HG03095 (cell line): ENCODE measurements around the gene MIEF2.
"Not testable (repeated sequence)": the region's sequence is repeated elsewhere in the genome, so short reads cannot be mapped to it uniquely, and the experiment has no call there.

ENCODE experiments used
- ATAC-seq: cut with Tn5 transposase; IDR thresholded peaks from one replicate; pipeline ENCODE4 v1.9.1; 2021; ENCODE audit warnings: moderate library complexity; ENCODE audit not compliant: unreplicated experiment

The MIEF2 gene

GRCh38 chr17:18260332-18261145 is at the start of gene MIEF2:
Gene MIEF2, plus strand, starts transcription at chr17:18260662. Its CDS starts 2,059 bp downstream, at chr17:18262721.
- ATAC-seq: peak; percentile 51

GRCh38 chr17:18213666-18214270 is 46.7 kb upstream of the MIEF2 start:
- ATAC-seq: no peak

- not testable (repeated sequence) for ATAC-seq
Measured at GRCh38 chr17:18216906-18217305, 43.6 kb upstream of the MIEF2 start.

DNA sequence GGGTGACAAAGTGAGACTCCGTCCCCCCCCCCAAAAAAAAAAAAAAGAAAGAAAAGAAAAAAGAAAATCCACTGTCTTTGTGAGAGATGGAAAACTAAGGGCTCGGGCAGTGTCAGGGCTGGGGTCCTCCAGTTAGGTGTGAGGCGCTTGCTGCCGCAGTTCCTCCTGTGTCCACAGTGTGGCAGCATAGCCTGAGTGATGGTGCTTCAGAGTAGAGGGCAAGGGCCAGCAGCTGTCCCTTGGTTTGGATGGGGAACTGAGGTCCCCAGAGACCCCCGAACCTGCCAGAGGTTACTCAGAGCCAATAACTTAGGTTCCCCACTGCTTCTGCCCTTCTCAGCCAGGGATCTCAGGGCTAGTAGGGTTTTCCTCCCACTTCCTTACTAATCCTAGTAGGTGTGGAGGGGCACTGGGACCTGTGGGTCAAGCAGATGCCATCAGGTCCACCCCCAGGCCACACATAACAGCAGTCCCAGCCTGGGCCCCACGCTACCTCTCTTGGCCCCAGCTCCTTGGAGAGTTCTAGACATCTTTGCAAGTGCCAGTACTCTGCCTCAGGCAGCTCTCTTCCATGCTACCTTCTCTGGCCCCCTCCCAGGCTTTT is 42.9 kb upstream of the MIEF2 start:
- no peak for ATAC-seq

GRCh38 chr17:18218756-18219415 is 41.6 kb upstream of the MIEF2 start:
- no peak for ATAC-seq

- ATAC-seq: no peak
Measured at GRCh38 chr17:18224053-18224386, 36.4 kb upstream of the MIEF2 start.

DNA sequence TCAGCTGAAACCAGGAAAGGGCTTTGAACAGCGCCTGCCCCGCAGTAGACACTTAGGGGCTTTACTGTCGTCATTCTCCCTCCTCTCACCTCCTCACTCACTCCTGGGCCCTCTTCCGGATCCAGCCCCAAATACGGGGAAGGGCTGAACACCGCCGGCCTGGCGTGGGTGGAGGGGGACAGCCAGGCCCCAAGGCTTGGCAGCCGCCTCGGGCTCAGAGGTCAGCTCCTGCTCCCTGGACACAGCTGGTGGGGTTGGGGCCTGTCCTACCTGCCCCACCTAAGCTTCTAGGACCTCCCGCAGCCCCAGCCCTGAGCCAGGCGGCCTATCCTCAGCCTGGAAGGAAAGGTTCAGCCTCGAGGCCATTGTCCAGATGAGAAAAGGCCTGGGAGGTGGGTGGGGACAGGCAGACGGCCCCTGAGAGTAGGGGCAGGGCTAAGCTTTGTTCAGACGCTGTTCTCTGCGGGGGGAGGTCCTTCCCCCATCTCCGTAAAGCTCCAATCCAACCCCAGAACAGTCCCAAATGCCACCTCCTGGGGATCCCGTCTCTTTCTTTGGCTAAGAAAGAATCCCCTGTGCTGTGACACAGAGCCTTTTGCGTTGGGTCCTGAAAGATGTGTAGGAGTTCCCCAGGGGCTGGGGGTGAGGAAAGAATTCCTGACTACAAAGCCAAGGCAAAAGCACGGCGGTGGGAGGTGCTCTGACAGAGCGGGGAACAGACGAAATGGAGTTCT is 35.9 kb upstream of the MIEF2 start:
- ATAC-seq: no peak

DNA sequence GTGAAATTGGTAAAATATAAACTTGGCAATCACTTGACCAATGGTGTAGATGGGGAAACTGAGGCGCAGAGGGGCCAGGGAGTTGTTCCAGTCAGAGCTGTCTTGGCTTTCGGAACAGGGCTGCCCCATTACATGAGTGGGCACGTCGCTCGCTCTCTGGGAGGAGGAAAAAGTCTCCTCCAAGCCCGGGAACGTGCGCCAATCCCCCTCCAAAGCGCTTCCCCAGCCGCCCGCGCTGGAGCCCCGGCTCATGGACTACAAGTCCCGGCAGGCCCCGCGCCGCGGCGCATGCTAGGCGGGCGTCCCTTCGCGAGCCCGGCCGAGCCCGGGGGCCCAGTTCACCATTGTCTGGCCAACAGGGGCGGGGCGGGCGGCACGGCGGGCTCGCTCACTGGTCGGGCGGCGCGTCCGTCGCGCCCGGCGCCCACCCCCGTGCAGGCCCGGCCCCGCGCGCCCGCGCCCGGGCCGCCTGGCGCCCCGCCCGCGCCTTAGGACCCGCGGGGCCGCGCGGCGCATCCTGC is 35.3 kb upstream of the MIEF2 start, which contains the start of gene LLGL1:
LLGL1 (plus strand) TSS at position 515 of the 521 bp plus-strand sequence. CDS start 48 bp downstream, outside the sequence.
- ATAC-seq: peak; percentile 86

DNA sequence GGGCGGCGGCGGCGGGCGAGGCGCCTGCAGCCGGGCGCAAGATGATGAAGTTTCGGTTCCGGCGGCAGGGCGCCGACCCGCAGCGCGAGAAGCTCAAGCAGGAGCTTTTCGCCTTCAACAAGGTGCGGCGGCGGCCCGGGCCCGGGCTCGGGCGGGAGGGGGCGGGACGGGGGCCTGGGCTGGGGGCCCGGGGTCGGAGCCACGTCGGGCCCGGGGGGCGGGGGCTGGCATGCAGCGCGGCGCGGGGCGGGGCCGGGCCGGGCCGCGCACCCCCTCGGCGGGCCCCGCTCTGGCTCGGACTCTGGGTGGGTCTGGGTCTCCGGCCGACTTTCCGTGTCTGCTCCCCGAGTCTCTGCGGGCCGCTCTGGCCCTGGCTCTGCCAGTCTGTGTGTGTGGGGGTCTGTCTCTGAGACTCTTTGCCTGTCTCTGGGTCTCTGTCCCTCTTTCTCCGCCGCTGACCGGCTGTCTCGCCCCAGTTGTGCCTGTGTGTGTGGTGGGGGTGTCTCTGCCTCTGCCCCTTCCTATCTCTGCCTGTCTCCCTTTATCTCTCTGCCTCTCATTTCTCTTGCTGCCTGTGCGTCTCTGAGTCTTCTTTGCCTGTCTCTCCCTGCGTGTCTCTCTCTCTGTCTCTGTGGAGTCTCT is 34.7 kb upstream of the MIEF2 start:
- peak; percentile 14 for ATAC-seq

- no peak for ATAC-seq
Measured at GRCh38 chr17:18226284-18226945, 34.0 kb upstream of the MIEF2 start.

DNA sequence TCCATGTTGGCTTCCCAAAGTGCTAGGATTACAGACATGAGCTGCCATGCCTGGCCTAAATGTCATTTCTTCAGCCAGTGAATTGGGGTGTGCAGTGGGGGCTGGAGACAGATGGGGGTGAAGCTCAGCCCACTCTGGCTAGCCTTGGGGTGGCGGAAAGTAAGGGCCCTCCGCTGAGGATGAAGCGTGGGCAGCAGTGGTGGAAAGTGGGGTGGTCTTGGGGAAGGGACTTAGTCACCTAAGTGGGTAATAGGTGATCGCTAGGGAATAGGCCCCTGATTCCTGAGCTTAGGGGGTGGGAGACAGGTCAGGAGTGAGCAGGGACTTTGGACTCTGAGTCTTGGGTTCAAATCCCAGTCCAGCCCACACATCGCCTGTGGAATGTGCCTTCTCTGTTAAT is 32.8 kb upstream of the MIEF2 start:
- ATAC-seq: no peak

- no peak for ATAC-seq
Measured at GRCh38 chr17:18228176-18228682, 32.2 kb upstream of the MIEF2 start.

- ATAC-seq: no peak
Measured at GRCh38 chr17:18229254-18229653, 31.2 kb upstream of the MIEF2 start.

DNA sequence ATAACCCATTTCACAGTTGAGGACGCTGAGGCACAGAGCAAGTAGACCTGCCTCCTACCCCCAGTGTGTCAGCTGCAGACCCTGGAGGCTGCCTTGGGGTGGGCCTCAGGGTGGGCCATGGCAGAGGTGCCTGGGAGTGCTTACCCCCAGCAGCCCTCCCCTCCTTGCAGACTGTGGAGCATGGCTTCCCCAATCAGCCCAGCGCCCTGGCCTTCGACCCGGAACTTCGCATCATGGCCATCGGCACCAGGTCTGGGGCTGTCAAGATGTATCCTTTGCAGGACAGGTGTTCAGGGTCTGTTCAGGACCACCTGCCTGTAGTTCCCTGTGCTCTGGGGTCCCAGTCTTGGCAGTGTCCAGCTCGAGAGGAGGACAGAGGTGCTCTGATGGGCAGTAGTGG is 30.7 kb upstream of the MIEF2 start:
- ATAC-seq: no peak

DNA sequence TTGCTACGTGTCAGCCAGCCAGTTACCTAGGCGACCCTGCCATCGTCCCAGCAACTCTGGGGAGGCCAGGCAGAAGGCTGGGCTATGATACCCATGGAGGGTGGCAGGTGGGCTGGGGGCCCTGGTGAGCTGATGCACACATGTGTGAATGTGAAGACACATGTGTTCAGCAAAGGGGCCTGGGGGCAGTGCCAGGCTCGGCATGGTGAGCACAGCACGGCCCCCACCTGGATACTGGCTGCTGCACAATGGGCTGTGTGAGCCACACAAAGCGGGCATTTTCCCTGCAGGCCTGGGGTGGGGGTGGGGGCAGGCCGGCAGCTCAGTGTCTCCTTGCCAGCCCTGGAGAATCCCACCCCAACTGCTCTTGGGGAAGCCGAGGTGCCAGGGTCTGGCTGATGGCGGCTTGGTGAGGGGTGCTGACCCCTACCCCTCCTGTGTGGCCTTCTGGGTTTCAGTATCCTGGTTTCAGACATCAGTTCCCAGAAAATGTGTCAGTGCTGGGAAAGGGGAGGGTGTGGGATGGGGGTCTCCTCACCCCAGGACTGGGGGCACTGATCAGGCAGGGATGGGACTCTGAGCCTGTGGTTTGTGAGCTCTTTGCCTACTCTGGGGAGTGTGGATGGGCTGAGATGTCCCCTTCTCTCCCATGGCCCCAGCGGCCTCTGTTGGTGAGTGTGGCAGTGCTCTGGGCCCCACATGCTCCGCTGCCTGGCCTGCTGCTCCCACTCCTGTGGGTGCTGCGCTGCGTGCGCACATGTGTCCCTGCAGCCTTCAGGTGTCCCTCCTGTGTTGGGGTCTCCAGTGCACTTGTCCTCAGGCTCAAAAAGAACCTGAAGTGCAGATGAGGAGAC is 29.9 kb upstream of the MIEF2 start:
- ATAC-seq: no peak

DNA sequence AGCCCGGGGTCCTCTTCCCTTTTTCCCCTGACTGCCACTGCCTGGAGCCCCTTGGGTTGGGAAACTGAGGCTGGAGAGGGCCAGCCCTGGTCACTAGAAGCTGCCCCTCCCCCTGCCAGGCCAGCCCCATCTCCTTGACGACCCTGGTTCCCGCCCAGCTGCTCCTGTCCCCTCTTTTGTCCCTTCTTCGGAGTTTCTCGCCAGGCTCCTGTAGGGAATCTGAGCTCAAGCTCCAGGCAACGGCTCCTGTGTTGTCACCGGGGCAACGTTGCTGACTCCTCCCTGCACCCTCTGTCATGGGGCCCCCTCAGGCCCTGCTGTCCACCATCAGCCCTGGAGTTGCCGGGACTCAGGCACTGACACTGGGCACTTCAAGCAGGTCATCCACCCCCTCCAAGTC is 29.3 kb upstream of the MIEF2 start:
- ATAC-seq: no peak

GRCh38 chr17:18233803-18234518 is 26.5 kb upstream of the MIEF2 start:
- ATAC-seq: no peak

GRCh38 chr17:18234853-18235380 is 25.5 kb upstream of the MIEF2 start:
- ATAC-seq: no peak
